Mucosa of rectum (tissue), 2 donors: ENCODE measurements around the gene MEF2C.

Experiments used
- H3K27ac ChIP-seq, 2 donors: one replicate each; pipeline ENCODE4 v1.7.0; 2013; ENCODE audit warnings: inconsistent platforms in 2 of 2, low read depth in 2 of 2, low read length in 2 of 2
- H3K27me3 ChIP-seq, 2 donors: one replicate each; pipeline ENCODE4 v1.7.0; 2013; ENCODE audit warnings: low read length in 2 of 2; ENCODE audit not compliant: control insufficient read depth in 2 of 2, insufficient read depth in 2 of 2
- H3K36me3 ChIP-seq, 2 donors: one replicate each; pipeline ENCODE4 v1.7.0; 2013; ENCODE audit warnings: low read length in 2 of 2; ENCODE audit not compliant: control insufficient read depth in 2 of 2, insufficient read depth in 2 of 2
- H3K4me1 ChIP-seq, 2 donors: one replicate each; pipeline ENCODE4 v1.7.0; 2013; ENCODE audit warnings: low read length in 2 of 2, mild to moderate bottlenecking in 1 of 2; ENCODE audit not compliant: control insufficient read depth in 2 of 2, insufficient read depth in 2 of 2
- H3K4me3 ChIP-seq, 2 donors: one replicate each; pipeline ENCODE4 v1.7.0; 2013; ENCODE audit warnings: low read length in 2 of 2
- H3K9ac ChIP-seq, 2 donors: one replicate each; pipeline ENCODE4 v1.7.0; 2013; ENCODE audit warnings: low read length in 2 of 2, low read depth in 1 of 2, mild to moderate bottlenecking in 1 of 2
- H3K9me3 ChIP-seq, 2 donors: one replicate each; pipeline ENCODE4 v1.7.0; 2013; ENCODE audit warnings: low read length in 2 of 2; ENCODE audit not compliant: control insufficient read depth in 2 of 2
- donor health status: healthy.
- donor health status: Normal muscosa, but diverticular disease.

Gene MEF2C

DNA sequence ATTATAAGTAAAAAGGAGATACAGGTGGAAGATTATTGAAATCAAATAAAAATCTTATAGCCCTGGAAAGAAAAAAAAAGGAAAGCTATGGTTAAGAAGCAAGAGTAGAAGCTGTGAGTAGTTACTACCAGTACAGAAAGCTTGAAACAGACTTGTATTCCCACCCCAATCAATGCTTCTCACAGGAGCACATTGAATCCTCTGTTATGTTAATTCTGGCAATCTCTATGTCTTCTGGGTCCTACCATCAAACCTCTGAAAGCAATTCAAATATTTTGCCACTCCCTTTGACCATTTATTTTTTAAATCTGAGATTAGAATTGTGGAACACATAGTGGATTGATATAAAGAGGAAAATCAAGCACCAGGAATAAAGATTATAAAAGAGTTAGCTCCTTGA is 186.5 kb downstream of the MEF2C start:
- Histone ChIP-seq H3K4me3 (no peak overlapping the region), H3K4me1 (no peaks in the 10 kb centered on the region), H3K9me3 (no peaks in the 10 kb centered on the region), H3K36me3 (no peaks in the 10 kb centered on the region), H3K27ac (no peak overlapping the region), H3K27me3 (peaks cover 31 to 54% of the 10 kb centered on the region in 2 donors), H3K9ac (no peak overlapping the region)

- peaks cover 36 to 59% of the 10 kb centered on the region in 2 donors for H3K27me3 ChIP-seq
Measured at GRCh38 chr5:88695931-88696330, 187.1 kb downstream of the MEF2C start.

DNA sequence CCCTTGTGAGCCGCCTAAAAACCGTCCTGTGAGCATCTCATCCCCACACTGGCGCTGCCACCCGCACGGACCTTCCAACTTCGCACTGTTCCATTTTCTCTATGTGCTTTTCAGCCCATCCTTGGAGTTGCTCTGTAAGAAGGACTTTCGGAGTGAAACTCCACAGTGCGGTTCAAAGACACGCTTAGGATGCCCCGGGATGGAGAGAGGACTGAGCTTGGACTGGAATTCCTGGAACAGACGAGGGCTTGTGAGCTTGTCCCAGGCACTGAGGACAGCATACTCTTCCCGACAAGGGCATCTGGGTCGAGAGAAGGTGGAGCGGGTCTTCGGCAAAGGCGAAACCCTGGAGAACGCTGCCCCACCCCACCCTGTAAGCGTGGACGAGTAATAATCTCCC is 187.8 kb downstream of the MEF2C start:
- no peak overlapping the region for H3K9ac ChIP-seq
- no peaks in the 10 kb centered on the region for H3K36me3 ChIP-seq
- H3K27me3 ChIP-seq = peaks cover 43 to 66% of the 10 kb centered on the region in 2 donors
- peaks cover 0 to 8% of the 10 kb centered on the region in 2 donors for H3K4me1 ChIP-seq
- H3K27ac ChIP-seq = no peak overlapping the region
- no peak overlapping the region for H3K4me3 ChIP-seq
- H3K9me3 ChIP-seq = no peaks in the 10 kb centered on the region

More at GRCh38 chr5:88695931-88696330, 187.1 kb downstream of the MEF2C start:
- Histone ChIP-seq H3K4me1 (peaks cover 0 to 3% of the 10 kb centered on the region in 2 donors), H3K9ac (no peak overlapping the region), H3K36me3 (no peaks in the 10 kb centered on the region), H3K9me3 (no peaks in the 10 kb centered on the region), H3K4me3 (no peak overlapping the region), H3K27ac (no peak overlapping the region)

GRCh38 chr5:88694023-88694679 is 188.8 kb downstream of the MEF2C start:
- peaks cover 54 to 71% of the 10 kb centered on the region in 2 donors for H3K27me3 ChIP-seq
- no peak overlapping the region for H3K27ac ChIP-seq
- no peaks in the 10 kb centered on the region for H3K9me3 ChIP-seq
- no peak overlapping the region for H3K9ac ChIP-seq
- peaks cover 0 to 13% of the 10 kb centered on the region in 2 donors for H3K4me1 ChIP-seq
- no peaks in the 10 kb centered on the region for H3K36me3 ChIP-seq
- no peak overlapping the region for H3K4me3 ChIP-seq

- Histone ChIP-seq H3K36me3 (no peaks in the 10 kb centered on the region), H3K4me1 (peaks cover 0 to 13% of the 10 kb centered on the region in 2 donors), H3K27ac (no peak overlapping the region), H3K9ac (no peak overlapping the region), H3K9me3 (no peaks in the 10 kb centered on the region), H3K4me3 (no peak overlapping the region), H3K27me3 (peaks cover 62 to 78% of the 10 kb centered on the region in 2 donors)
Measured at GRCh38 chr5:88693071-88693932, 189.7 kb downstream of the MEF2C start.

DNA sequence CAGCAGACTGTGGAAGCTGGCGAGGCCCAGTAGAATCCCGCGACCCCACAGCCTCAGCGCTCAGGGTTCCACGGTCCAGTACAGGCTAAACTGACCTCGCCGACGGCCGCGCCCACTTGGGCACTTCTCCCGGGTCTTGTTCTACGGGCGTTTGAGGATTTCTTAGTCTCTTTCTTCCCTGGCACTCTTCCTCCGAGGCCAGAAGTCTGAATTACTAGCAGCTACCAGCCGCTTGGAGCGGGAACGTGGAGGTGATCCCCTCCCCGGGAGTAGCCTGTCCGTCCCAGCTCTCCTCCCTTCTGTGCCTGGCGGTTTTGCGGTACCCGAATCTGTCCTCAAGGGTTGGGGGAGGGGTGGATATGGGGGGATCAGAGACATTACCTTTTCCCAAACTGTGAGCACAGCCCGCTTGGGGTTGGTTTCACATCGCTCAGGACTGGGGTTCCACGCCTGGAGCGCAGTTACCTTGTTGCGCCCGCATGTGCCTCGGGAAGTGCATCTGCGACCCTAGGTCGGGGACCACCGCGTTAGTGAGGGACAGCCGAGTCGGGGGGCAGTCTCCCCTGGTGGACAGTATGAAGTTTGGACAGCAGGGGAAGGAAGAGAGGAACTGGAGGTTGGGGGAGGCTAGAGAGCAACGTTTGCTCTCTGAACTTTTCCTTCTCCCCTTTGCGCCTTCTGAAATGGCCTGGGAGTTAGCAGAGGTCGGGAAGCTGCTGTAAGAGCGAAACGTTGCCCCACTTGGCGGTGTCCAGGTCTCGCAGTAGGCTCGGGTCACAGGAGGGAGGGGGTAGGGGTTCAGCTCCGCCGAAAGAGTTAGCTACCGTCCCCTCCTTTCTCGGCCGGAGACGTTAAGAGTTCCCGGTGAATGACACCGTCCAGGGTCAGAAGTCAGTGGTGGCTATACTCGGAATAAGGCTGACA is 190.8 kb downstream of the MEF2C start:
- Histone ChIP-seq H3K36me3 (no peaks in the 10 kb centered on the region), H3K27ac (no peak overlapping the region), H3K4me1 (peaks cover 0 to 13% of the 10 kb centered on the region in 2 donors), H3K9me3 (no peaks in the 10 kb centered on the region), H3K4me3 (no peak overlapping the region), H3K9ac (no peak overlapping the region), H3K27me3 (peaks cover 73 to 80% of the 10 kb centered on the region in 2 donors)

DNA sequence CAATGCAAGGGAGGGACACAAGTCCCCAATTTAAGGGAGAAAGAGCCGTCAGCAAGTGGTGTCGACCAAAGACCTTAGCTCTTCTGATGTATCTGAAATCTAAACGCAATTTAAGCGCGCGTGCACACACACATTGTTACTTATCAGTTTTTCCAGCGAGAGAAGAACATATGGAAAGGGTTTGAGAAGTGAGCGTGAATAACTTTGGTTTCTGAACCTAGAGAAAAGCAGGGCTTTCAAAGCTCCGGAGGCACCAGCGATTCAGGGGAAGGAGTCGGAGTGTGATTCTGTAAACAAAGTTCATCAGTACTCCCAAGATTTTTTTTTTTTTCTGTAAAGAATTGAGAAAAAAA is 191.8 kb downstream of the MEF2C start:
- peaks cover 80 to 84% of the 10 kb centered on the region in 2 donors for H3K27me3 ChIP-seq
- H3K4me3 ChIP-seq = peak overlapping the region in 1 of 2 donors; percentile 56
- H3K4me1 ChIP-seq = peaks cover 0 to 13% of the 10 kb centered on the region in 2 donors
- no peaks in the 10 kb centered on the region for H3K9me3 ChIP-seq
- no peaks in the 10 kb centered on the region for H3K36me3 ChIP-seq
- peak overlapping the region in 1 of 2 donors; percentile 5 for H3K9ac ChIP-seq
- H3K27ac ChIP-seq = no peak overlapping the region

DNA sequence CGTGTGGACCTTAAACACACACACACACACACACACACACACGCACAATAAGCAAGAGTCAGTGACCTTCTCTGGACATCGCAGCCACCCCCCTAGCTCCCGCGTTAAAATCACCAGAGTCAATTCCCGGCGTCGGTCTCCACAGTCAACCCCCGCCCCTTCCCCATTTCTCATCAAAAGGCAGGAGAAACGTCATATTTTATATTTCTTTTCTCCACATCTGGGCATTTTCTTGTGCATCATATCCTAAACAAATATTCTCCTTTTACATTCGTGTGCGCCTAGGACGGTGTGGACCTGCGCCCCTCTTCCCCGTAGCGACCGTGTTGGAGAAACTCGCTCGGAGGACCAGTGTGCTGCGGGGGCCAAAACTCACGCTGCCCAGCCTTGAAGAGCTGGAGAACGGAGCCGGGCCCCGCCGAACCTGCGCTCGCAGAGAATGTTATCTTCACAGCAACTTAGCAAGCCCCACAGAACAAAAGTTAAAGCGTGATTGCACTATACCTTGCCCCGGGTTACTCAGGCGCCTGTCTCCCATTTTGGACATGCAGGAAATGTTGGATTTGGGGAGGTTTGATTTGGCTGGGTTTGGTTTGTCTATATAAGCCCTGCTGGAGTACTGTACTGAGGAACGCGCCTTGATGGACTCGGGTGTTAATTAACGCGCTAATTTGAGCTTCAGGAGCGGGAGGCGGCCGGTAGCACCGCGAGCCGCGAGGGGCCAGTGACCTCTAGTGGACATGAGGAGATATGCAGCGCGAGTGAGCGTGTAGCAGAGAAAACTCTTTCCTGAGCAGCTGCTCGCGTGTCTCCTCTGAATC is 192.4 kb downstream of the MEF2C start:
- H3K27me3 ChIP-seq = peaks cover 84 to 87% of the 10 kb centered on the region in 2 donors
- peak overlapping the region in 1 of 2 donors; percentile 56 for H3K4me3 ChIP-seq
- H3K27ac ChIP-seq = no peak overlapping the region
- no peaks in the 10 kb centered on the region for H3K9me3 ChIP-seq
- no peaks in the 10 kb centered on the region for H3K36me3 ChIP-seq
- H3K9ac ChIP-seq = no peak overlapping the region
- peaks cover 0 to 13% of the 10 kb centered on the region in 2 donors for H3K4me1 ChIP-seq

DNA sequence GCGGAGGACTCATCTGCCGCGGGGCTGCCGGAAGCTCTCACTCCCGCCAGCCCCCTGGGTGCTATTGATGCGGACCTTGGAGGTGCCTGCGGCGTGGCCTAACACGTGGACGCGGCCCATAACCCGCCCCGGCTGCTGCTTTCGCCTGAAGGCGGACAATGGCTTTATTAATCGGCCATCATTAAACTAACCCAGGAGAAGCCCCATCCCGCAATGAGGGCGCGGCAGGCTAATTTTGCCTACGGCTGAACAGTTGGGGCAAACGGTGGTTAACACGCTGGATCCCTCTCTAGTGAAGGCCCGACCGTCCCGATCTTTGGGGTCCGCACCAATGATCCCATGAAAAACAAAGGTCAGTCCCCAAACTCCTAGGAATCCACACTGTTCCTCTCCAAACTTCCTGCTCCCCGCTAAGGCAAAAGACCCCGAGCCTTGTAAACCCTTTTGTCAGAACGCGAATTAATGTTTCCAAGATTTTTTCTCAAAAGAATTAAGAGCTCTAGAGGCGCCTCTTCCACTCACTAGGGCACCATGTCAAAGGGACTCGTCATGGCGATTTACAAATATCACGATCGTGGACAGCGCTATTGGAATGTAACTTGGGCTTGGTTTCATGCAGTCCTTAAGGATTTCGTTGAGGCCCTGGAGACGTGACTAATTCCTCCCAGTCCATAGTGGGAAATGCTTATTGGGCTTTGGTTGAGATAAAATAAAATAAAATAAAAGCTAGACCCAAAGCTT is 193.1 kb downstream of the MEF2C start:
- Histone ChIP-seq H3K9ac (no peak overlapping the region), H3K4me1 (peaks cover 0 to 13% of the 10 kb centered on the region in 2 donors)

More for the DNA sequence above, 193.1 kb downstream of the MEF2C start:
- H3K27ac ChIP-seq = no peak overlapping the region
- H3K4me3 ChIP-seq = no peak overlapping the region
- H3K27me3 ChIP-seq = peaks cover 83 to 89% of the 10 kb centered on the region in 2 donors
- no peaks in the 10 kb centered on the region for H3K36me3 ChIP-seq
- no peaks in the 10 kb centered on the region for H3K9me3 ChIP-seq
